Uterus (tissue), 4 donors: Measurements from ENCODE around the gene SOX10. TPM values are rescaled to one million over a fixed set of nuclear protein-coding genes. Genes with fewer than 3 reads are reported as not detected.
A peak's percentile ranks its signal among the peaks of the same experiment; 100 is the strongest.

Experiments used
- DNase-seq, 2 donors: peaks; one replicate each; pipeline ENCODE4 v3.0.0-alpha.2; 2019 to 2020
- H3K27ac ChIP-seq, 2 donors: fragments of 200-600 bp; sonication (generic); 1 replicate in 1 of 2; 2 replicates in 1 of 2; pipeline ENCODE4 v1.5.1; 2016 to 2018
- H3K27me3 ChIP-seq, 2 donors: fragments of 200-600 bp; sonication (generic); one replicate each; pipeline ENCODE4 v1.5.1; 2018 to 2019; ENCODE audit warnings: control low read depth in 1 of 2
- H3K36me3 ChIP-seq, 2 donors: fragments of 200-600 bp; sonication (generic); one replicate each; pipeline ENCODE4 v1.5.1; 2019; ENCODE audit warnings: control low read depth in 1 of 2
- H3K4me1 ChIP-seq, 2 donors: fragments of 200-600 bp; sonication (generic); one replicate each; pipeline ENCODE4 v1.5.1; 2018 to 2019; ENCODE audit warnings: control low read depth in 1 of 2
- H3K4me3 ChIP-seq, 2 donors: fragments of 200-600 bp; sonication (generic); 1 replicate in 1 of 2; 2 replicates in 1 of 2; pipeline ENCODE4 v1.5.1; 2018 to 2019; ENCODE audit warnings: mild to moderate bottlenecking in 1 of 2
- H3K9me3 ChIP-seq, 2 donors: fragments of 200-600 bp; sonication (generic); one replicate each; pipeline ENCODE4 v1.5.1; 2019; ENCODE audit warnings: control low read depth in 1 of 2
- POLR2A ChIP-seq, 2 donors: fragments of 450-650 bp; IDR thresholded peaks; one replicate each; pipeline ENCODE4 v1.6.1; 2016; ENCODE audit warnings: antibody characterized with exemption in 2 of 2, mild to moderate bottlenecking in 1 of 2, moderate library complexity in 1 of 2
- intact Hi-C: fragments of 100-400 bp; cut with DNase I; formaldehyde crosslinking; loops from one replicate; pipeline ENCODE4 v1.15.1; 2023; ENCODE audit warnings: low total_unique reads
- microRNA-seq: library from miRNA; unstranded; fragments of <30 nt; microRNA quantifications from one replicate; pipeline ENCODE4, GENCODE V29; 2016; ENCODE audit warnings: borderline microRNAs expressed, borderline replicate concordance
- total RNA-seq, 4 donors: library from RNA; depleted of rRNA in 3 of 4; stranded (reverse); fragments of >200 nt in 3 of 4; gene quantifications; one replicate each; pipeline versions ENCODE4 v1.1.0 to v1.2.4, GENCODE V29; 2014 to 2023
- TF ChIP-seq, protein P1 (sequence below), 4 experiments: fragments of 200-600 bp in 2 of 4; fragments of 450-650 bp in 2 of 4; sonication (generic) in 2 of 4; IDR thresholded peaks; one replicate each; pipeline ENCODE4 v1.5.1; 2016 to 2019; ENCODE audit warnings: antibody characterized with exemption in 4 of 4, mild to moderate bottlenecking in 2 of 4, moderate library complexity in 1 of 4
- donor health status: DM: yes; HTN: yes; CAD: no.

Gene SOX10
- total RNA-seq, 4 donors from 2014 or later: 2.3 to 3.8 TPM; not detected in 2

- no peak for TF ChIP-seq POLR2A (IDR thresholded peaks at IDR 0.05)
- TF ChIP-seq, protein P1, sequence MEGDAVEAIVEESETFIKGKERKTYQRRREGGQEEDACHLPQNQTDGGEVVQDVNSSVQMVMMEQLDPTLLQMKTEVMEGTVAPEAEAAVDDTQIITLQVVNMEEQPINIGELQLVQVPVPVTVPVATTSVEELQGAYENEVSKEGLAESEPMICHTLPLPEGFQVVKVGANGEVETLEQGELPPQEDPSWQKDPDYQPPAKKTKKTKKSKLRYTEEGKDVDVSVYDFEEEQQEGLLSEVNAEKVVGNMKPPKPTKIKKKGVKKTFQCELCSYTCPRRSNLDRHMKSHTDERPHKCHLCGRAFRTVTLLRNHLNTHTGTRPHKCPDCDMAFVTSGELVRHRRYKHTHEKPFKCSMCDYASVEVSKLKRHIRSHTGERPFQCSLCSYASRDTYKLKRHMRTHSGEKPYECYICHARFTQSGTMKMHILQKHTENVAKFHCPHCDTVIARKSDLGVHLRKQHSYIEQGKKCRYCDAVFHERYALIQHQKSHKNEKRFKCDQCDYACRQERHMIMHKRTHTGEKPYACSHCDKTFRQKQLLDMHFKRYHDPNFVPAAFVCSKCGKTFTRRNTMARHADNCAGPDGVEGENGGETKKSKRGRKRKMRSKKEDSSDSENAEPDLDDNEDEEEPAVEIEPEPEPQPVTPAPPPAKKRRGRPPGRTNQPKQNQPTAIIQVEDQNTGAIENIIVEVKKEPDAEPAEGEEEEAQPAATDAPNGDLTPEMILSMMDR (IDR thresholded peaks at IDR 0.05): no peak
- no peak for DNase-seq
- no peaks in the 10 kb centered on the region for H3K9me3 ChIP-seq
- no peaks in the 10 kb centered on the region for H3K27me3 ChIP-seq
- H3K4me1 ChIP-seq: no peaks in the 10 kb centered on the region
- intact Hi-C loops: no loop called here
- no peak overlapping the region for H3K4me3 ChIP-seq
- H3K27ac ChIP-seq: no peak overlapping the region
- H3K36me3 ChIP-seq: no peaks in the 10 kb centered on the region
Measured at GRCh38 chr22:37925767-37926166, 58.6 kb downstream of the SOX10 start.

DNA sequence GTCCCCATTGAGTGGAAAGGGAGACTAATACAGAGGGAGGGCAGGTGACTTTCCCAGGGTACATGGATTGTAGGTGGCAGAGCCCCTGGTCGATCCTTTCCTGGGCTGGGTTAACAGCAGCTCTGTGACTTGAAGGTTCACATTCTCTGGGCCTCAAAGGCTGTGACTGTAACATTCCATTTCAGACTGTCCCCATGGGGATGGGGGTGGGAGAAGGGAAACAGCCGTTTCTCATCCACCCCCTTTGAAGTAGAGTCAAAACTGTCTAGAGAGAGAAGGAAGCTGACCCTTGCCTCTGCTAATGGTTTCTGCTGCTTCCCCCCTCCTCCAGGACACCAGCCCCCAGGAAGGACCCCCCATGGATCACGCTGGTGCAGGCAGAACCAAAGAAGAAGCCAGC is 59.0 kb downstream of the SOX10 start:
- Histone ChIP-seq H3K9me3 (no peaks in the 10 kb centered on the region), H3K27ac (peak overlapping the region in 1 of 2 donors; percentile 15), H3K36me3 (no peaks in the 10 kb centered on the region), H3K4me3 (no peak overlapping the region), H3K4me1 (no peaks in the 10 kb centered on the region), H3K27me3 (no peaks in the 10 kb centered on the region)
- no peak for DNase-seq
- TF ChIP-seq POLR2A (IDR thresholded peaks at IDR 0.05): no peak
- TF ChIP-seq, protein P1 (IDR thresholded peaks at IDR 0.05): no peak
- intact Hi-C loops: no loop called here

DNA sequence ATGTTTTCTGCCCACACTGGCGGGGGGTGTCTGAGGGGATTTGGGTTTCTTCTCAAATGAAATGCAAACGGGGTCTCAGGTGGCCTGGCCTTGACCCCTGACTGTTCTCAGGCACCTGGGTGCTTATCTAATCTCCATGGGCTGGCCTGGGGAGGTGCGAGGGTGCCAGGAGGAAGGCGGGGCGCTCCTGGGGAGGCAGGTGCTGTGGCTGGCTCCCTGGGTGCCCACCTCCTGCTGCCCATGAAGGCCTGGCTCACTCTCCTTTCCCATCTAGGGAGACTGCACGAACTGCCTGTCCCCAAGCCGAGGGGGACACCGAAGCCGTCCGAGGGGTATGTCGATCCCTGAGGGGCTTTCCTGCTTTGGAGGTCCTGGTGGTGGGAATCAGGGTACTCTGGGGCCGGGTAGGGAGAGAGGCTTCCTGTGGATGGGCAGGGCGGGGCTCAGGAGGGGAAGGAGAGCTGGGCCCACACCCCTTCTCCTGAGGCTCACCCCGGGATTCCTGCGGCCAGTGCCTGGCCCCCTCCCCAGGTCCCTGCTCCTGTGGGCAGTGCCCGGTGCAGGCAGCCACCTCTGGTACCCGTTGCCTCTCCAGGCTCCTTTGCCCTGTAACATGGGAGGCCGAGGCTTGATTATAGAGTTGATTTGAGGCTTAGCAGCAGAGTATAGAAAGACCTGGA is 59.8 kb downstream of the SOX10 start:
- intact Hi-C loops: no loop called here
- no peak overlapping the region for H3K4me3 ChIP-seq
- no peak for TF ChIP-seq POLR2A (IDR thresholded peaks at IDR 0.05)
- TF ChIP-seq, protein P1 (IDR thresholded peaks at IDR 0.05): no peak
- no peaks in the 10 kb centered on the region for H3K36me3 ChIP-seq
- no peak for DNase-seq
- H3K27ac ChIP-seq: no peak overlapping the region
- no peaks in the 10 kb centered on the region for H3K9me3 ChIP-seq
- no peaks in the 10 kb centered on the region for H3K4me1 ChIP-seq
- no peaks in the 10 kb centered on the region for H3K27me3 ChIP-seq

- TF ChIP-seq, protein P1 (IDR thresholded peaks at IDR 0.05): no peak
- no peak for TF ChIP-seq POLR2A (IDR thresholded peaks at IDR 0.05)
- H3K36me3 ChIP-seq: no peaks in the 10 kb centered on the region
- H3K27ac ChIP-seq: no peak overlapping the region
- no peak for DNase-seq
- H3K4me3 ChIP-seq: no peak overlapping the region
- no peaks in the 10 kb centered on the region for H3K27me3 ChIP-seq
- intact Hi-C loops: no loop called here
- no peaks in the 10 kb centered on the region for H3K4me1 ChIP-seq
- H3K9me3 ChIP-seq: no peaks in the 10 kb centered on the region
Measured at GRCh38 chr22:37923927-37924326, 60.4 kb downstream of the SOX10 start.

Small RNAs within 50 kb of the gene (microRNA-seq; reads per million reads assigned to microRNA genes)
- gene MIR4534 (not detected), gene MIR6820 (3.4 reads per million)

Other genes starting within 250 kb of the SOX10 start
- 10 to 100 TPM in 3 of 4 donors, 1 to 10 TPM in 1; 3.8 to 53.8 (median 14.9) TPM for gene GCAT, start 176.6 kb downstream of the SOX10 start, total RNA-seq
- gene GALR3, start 161.2 kb downstream of the SOX10 start, total RNA-seq: not detected
- gene ANKRD54, start 140.2 kb downstream of the SOX10 start, total RNA-seq: 10 to 100 TPM in 3 of 4 donors, 1 to 10 TPM in 1; 8.5 to 37.7 (median 20.5) TPM
- 100 to 1,000 TPM; 290 to 559 (median 413) TPM for gene EIF3L, start 135.1 kb downstream of the SOX10 start, total RNA-seq
- 10 to 100 TPM in 3 of 4 donors, 1 to 10 TPM in 1; 7.4 to 96.6 (median 46.6) TPM for gene MICALL1, start 78.3 kb downstream of the SOX10 start, total RNA-seq
- under 1 TPM in 2 of 4 donors, not detected in 2; 0.40 to 0.76 TPM for gene C22orf23, start 31.0 kb downstream of the SOX10 start, total RNA-seq
- gene POLR2F, start 30.9 kb downstream of the SOX10 start, total RNA-seq: 10 to 100 TPM; 31.5 to 63.8 (median 43.3) TPM
- 10 to 100 TPM in 3 of 4 donors, 1 to 10 TPM in 1; 2.9 to 38.7 (median 29.2) TPM for gene PICK1, start 72.8 kb upstream of the SOX10 start, total RNA-seq
- gene SLC16A8, start 99.6 kb upstream of the SOX10 start, total RNA-seq: 1 to 10 TPM in 1 of 4 donors, not detected in 3; 1.4 TPM
- gene BAIAP2L2, start 126.1 kb upstream of the SOX10 start, total RNA-seq: 1 to 10 TPM in 1 of 4 donors, under 1 TPM in 1, not detected in 2; 0.59 to 1.7 TPM
- 10 to 100 TPM in 3 of 4 donors, 1 to 10 TPM in 1; 8.7 to 50.9 (median 34.5) TPM for gene PLA2G6, start 197.3 kb upstream of the SOX10 start, total RNA-seq
- gene MAFF, start 217.4 kb upstream of the SOX10 start, total RNA-seq: 100 to 1,000 TPM in 1 of 4 donors, 10 to 100 TPM in 3; 10.1 to 180 (median 44.0) TPM